IPS-20b (cell line): Measurements from ENCODE around the gene ARHGAP28.
"Not testable (repeated sequence)": the region's sequence is repeated elsewhere in the genome, so short reads cannot be mapped to it uniquely, and the experiment has no call there.

Experiments used
- H3K27ac ChIP-seq: one replicate; pipeline ENCODE4 v1.5.1; 2013; ENCODE audit warnings: low read length
- H3K27me3 ChIP-seq: 2 replicates; pipeline ENCODE4 v1.6.1; 2013; ENCODE audit warnings: mild to moderate bottlenecking, low read length, inconsistent platforms; ENCODE audit not compliant: insufficient read depth
- H3K36me3 ChIP-seq: 2 replicates; pipeline ENCODE4 v1.6.1; 2013; ENCODE audit warnings: low read depth, mild to moderate bottlenecking, inconsistent platforms, low read length, moderate library complexity; ENCODE audit not compliant: insufficient read depth
- H3K4me1 ChIP-seq: 2 replicates; pipeline ENCODE4 v1.6.1; 2013; ENCODE audit warnings: mild to moderate bottlenecking, control low read depth, inconsistent platforms, low read length, moderate library complexity; ENCODE audit not compliant: insufficient read depth
- H3K4me3 ChIP-seq: 2 replicates; pipeline ENCODE4 v1.5.1; 2013; ENCODE audit warnings: mild to moderate bottlenecking, low read length, inconsistent platforms
- H3K9ac ChIP-seq: 2 replicates; pipeline ENCODE4 v1.6.1; 2013; ENCODE audit warnings: low read depth, mild to moderate bottlenecking, inconsistent platforms, low read length, moderate library complexity
- H3K9me3 ChIP-seq: 2 replicates; pipeline ENCODE4 v1.6.1; 2013; ENCODE audit warnings: mild to moderate bottlenecking, low read depth, low read length, inconsistent platforms; ENCODE audit not compliant: insufficient read depth

The ARHGAP28 gene

DNA sequence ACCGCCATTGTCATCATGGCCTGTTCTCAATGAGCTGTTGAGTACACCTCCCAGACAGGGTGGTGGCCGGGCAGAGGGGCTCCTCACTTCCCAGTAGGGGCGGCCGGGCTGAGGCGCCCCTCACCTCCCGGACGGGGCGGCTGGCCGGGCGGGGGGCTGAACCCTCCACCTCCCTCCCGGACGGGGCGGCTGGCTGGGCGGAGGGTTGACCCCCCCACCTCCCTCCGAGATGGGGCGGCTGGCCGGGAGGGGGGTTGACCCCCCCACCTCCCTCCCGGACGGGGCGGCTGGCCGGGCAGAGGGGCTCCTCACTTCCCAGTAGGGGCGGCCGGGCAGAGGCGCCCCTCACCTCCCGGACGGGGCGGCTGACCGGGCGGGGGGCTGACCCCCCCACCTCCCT lies 97.6 kb downstream of the ARHGAP28 start:
- not testable (repeated sequence) for H3K4me3 ChIP-seq, H3K4me1 ChIP-seq, H3K27ac ChIP-seq, H3K27me3 ChIP-seq, H3K9ac ChIP-seq, H3K9me3 ChIP-seq, H3K36me3 ChIP-seq

DNA sequence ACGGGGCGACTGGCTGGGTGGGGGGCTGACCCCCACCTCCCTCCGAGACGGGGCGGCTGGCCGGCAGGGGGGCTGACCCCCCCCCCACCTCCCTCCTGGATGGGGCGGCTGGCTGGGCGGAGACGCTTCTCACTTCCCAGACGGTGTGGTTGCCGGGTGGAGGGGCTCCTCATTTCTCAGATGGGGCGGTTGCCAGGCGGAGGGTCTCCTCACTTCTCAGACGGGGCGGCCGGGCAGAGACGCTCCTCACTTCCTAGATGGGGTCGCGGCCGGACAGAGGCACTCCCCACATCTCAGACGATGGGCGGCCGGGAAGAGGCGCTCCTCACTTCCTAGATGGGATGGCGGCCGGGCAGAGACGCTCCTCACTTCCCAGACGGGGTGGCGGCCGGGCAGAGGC lies 98.0 kb downstream of the ARHGAP28 start:
- not testable (repeated sequence) for H3K27me3 ChIP-seq, H3K36me3 ChIP-seq, H3K9me3 ChIP-seq, H3K4me3 ChIP-seq, H3K4me1 ChIP-seq, H3K9ac ChIP-seq, H3K27ac ChIP-seq

- Histone ChIP-seq H3K9ac (no peak overlapping the region), H3K4me1 (no peaks in the 10 kb centered on the region), H3K9me3 (no peaks in the 10 kb centered on the region; the same call in 1 of the 2 replicates), H3K36me3 (peaks cover under 1% of the 10 kb centered on the region; the same call in 1 of the 2 replicates), H3K4me3 (no peak overlapping the region), H3K27me3 (no peaks in the 10 kb centered on the region), H3K27ac (no peak overlapping the region)
Measured at GRCh38 chr18:6830916-6831315, 101.4 kb downstream of the ARHGAP28 start.

GRCh38 chr18:6835345-6835744 lies 105.8 kb downstream of the ARHGAP28 start:
- Histone ChIP-seq H3K27ac (no peak overlapping the region), H3K4me3 (no peak overlapping the region), H3K9me3 (no peaks in the 10 kb centered on the region; the same call in 1 of the 2 replicates), H3K9ac (no peak overlapping the region), H3K4me1 (no peaks in the 10 kb centered on the region), H3K36me3 (no peaks in the 10 kb centered on the region; the same call in 1 of the 2 replicates), H3K27me3 (no peaks in the 10 kb centered on the region)

- Histone ChIP-seq H3K4me3 (no peak overlapping the region), H3K27ac (no peak overlapping the region), H3K27me3 (no peaks in the 10 kb centered on the region), H3K9me3 (no peaks in the 10 kb centered on the region), H3K4me1 (no peaks in the 10 kb centered on the region), H3K36me3 (no peaks in the 10 kb centered on the region), H3K9ac (no peak overlapping the region)
Measured at GRCh38 chr18:6836331-6836730, 106.8 kb downstream of the ARHGAP28 start.

DNA sequence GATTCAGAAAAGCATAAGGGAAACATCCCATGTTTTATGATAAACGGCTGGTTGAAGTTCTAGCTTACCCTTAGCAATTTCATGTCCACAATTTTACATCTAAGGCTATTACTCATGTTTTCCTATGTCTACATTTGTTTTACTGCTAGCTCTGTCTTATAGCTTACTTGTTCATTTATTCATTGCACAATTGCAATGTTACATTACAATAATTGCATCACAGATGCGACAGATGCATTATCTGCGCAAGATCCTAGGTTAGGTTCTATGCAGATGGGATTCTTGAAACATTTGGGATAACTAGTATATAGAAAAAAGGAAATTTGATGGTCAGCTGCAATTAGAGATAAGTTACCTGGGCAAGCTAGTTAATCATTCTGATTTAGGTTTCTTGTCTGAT lies 108.4 kb downstream of the ARHGAP28 start:
- no peak overlapping the region for H3K27ac ChIP-seq
- no peaks in the 10 kb centered on the region for H3K27me3 ChIP-seq
- no peaks in the 10 kb centered on the region for H3K9me3 ChIP-seq
- no peaks in the 10 kb centered on the region for H3K4me1 ChIP-seq
- no peak overlapping the region for H3K9ac ChIP-seq
- H3K4me3 ChIP-seq: no peak overlapping the region
- no peaks in the 10 kb centered on the region for H3K36me3 ChIP-seq

- Histone ChIP-seq H3K9me3 (no peaks in the 10 kb centered on the region), H3K36me3 (no peaks in the 10 kb centered on the region), H3K27ac (no peak overlapping the region), H3K4me3 (no peak overlapping the region), H3K4me1 (no peaks in the 10 kb centered on the region), H3K9ac (no peak overlapping the region), H3K27me3 (no peaks in the 10 kb centered on the region)
Measured at GRCh38 chr18:6842081-6842480, 112.6 kb downstream of the ARHGAP28 start.

DNA sequence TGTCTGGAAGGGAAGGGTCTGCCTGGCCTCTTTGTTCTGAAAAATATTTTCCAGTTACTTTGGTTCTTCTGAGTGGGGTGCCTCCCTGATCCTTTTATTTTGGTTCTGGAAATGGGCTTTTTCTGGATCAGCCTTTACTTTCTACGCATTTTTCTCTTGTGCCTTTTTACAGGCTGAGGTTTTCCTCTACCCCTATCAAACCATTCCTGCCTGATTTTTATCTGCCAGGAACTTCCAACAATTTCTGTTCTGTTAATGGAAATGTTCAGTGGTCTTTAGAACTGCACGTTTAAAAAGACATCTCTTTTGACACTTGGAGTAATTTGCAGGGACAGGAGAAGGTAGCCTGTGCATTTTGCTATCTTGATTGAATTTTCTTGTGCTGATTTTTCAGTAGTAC lies 113.8 kb downstream of the ARHGAP28 start:
- Histone ChIP-seq H3K4me3 (no peak overlapping the region), H3K36me3 (no peaks in the 10 kb centered on the region), H3K27me3 (no peaks in the 10 kb centered on the region), H3K9ac (no peak overlapping the region), H3K4me1 (no peaks in the 10 kb centered on the region), H3K27ac (no peak overlapping the region), H3K9me3 (no peaks in the 10 kb centered on the region)

- not testable (repeated sequence) for H3K27me3 ChIP-seq, H3K4me1 ChIP-seq
Measured at GRCh38 chr18:6845521-6845920, 116.0 kb downstream of the ARHGAP28 start.

GRCh38 chr18:6850396-6850795 lies 120.9 kb downstream of the ARHGAP28 start:
- H3K9ac ChIP-seq: no peak overlapping the region
- no peaks in the 10 kb centered on the region for H3K27me3 ChIP-seq
- no peak overlapping the region for H3K4me3 ChIP-seq
- H3K36me3 ChIP-seq: peaks cover 19% of the 10 kb centered on the region
- H3K27ac ChIP-seq: no peak overlapping the region
- no peaks in the 10 kb centered on the region for H3K4me1 ChIP-seq
- H3K9me3 ChIP-seq: peaks cover 9% of the 10 kb centered on the region; the same call in 1 of the 2 replicates

More at GRCh38 chr18:6845521-6845920, 116.0 kb downstream of the ARHGAP28 start:
- not testable (repeated sequence) for H3K27ac ChIP-seq, H3K4me3 ChIP-seq, H3K36me3 ChIP-seq, H3K9me3 ChIP-seq, H3K9ac ChIP-seq

DNA sequence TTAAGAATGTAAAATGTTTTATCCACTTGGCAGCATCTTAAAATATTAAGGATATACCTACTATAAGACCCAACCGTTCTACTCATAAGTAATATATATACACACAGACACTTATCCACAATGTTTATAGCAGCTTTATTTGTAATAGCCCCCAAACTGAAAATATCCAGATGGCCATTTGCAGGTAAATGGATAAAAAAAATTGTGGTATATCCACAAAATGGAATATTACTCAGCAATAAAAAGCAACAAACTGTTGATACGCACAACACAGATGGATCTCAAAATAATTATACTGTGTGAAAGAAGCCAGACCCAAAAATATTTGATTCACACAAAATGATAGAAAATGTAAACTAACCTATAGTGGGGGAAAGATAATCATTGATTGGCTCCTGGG lies 122.0 kb downstream of the ARHGAP28 start:
- H3K4me1 ChIP-seq: no peaks in the 10 kb centered on the region
- H3K27ac ChIP-seq: no peak overlapping the region
- H3K27me3 ChIP-seq: no peaks in the 10 kb centered on the region
- no peak overlapping the region for H3K9ac ChIP-seq
- H3K9me3 ChIP-seq: peaks cover 9% of the 10 kb centered on the region; the same call in 1 of the 2 replicates
- peaks cover 19% of the 10 kb centered on the region for H3K36me3 ChIP-seq
- H3K4me3 ChIP-seq: no peak overlapping the region

DNA sequence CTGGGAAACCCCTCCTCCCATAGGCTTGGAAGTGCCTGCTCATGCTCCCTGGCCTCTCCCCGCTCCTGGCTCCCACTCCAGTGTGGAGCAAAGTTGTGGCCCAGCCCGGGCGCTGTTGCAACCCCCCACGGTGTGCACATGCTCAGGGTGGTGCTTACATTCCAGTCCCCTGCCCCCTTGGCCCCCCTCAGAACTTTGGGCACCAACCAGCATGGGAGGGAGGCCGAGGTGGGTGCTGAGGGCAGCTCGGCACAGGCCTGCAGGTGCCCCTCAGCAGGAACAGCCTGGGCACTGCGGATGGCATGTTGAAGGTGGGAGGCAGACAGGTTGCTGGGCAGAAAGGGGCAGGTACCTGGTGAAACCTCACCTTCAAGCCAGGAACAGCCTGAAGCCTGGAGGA lies 125.3 kb downstream of the ARHGAP28 start:
- no peak overlapping the region for H3K9ac ChIP-seq
- peaks cover 19% of the 10 kb centered on the region for H3K36me3 ChIP-seq
- no peak overlapping the region for H3K4me3 ChIP-seq
- H3K9me3 ChIP-seq: peaks cover 9% of the 10 kb centered on the region; the same call in 1 of the 2 replicates
- H3K27me3 ChIP-seq: no peaks in the 10 kb centered on the region
- H3K4me1 ChIP-seq: peaks cover 3% of the 10 kb centered on the region; the same call in 1 of the 2 replicates
- H3K27ac ChIP-seq: no peak overlapping the region
